ENCODE measurements around the gene PRSS38. TPM values are rescaled to one million over a fixed set of nuclear protein-coding genes. Genes with fewer than 3 reads are reported as not detected.
"Not testable (repeated sequence)": the region's sequence is repeated elsewhere in the genome, so short reads cannot be mapped to it uniquely, and the experiment has no call there.

The PRSS38 gene
- total and polyA plus RNA-seq, 4 donors = not detected

GRCh38 chr1:227856147-227856858, 40.8 kb downstream of the PRSS38 start:
- Histone ChIP-seq H3K36me3 (ENCODE audit: control insufficient read depth in 1 of 2, insufficient read depth in 2 of 2, low read length in 1 of 2) (no peaks in the 10 kb centered on the region), H3K4me1 (ENCODE audit: control insufficient read depth in 1 of 2, insufficient read depth in 2 of 2, low read length in 2 of 2) (no peaks in the 10 kb centered on the region), H3K9me3 (ENCODE audit: control insufficient read depth, low read length) (no peaks in the 10 kb centered on the region), H3K27me3 (ENCODE audit: control insufficient read depth in 1 of 2, insufficient read depth in 2 of 2, low read length in 1 of 2) (no peaks in the 10 kb centered on the region), H3K27ac (ENCODE audit: low read depth in 1 of 2, low read length in 2 of 2) (no peak overlapping the region), H3K4me3 (ENCODE audit: low read length in 2 of 2) (no peak overlapping the region)
- intact Hi-C loops (cut with DNase I) = no loop called here
- 88% methylated on average over 7 of the region's 7 CpGs for WGBS, 2 donors
- DNase-seq (no peak), ATAC-seq (ENCODE audit: low FRiP score) (no peak)

DNA sequence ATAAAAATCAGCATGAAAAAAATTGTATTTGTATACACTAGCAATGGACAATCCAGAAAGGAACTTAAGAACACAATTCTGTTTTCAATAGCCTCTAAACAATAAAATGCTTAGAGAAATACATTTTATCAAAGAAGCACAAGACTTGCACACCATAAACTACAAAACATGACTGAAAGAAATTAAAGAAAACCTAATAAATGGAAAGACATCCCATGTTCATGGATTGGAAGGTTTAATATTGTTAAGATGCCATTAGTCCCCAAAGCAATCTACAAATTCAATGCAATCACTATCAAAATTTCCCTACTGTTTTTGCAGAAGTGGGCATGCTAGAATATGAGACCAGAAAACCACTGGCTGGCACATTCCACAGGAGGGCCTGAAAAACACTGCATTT, 49.4 kb downstream of the PRSS38 start:
- H3K4me1 ChIP-seq (ENCODE audit: control insufficient read depth in 1 of 2, insufficient read depth in 2 of 2, low read length in 2 of 2) = no peaks in the 10 kb centered on the region
- no peak overlapping the region for H3K4me3 ChIP-seq (ENCODE audit: low read length in 2 of 2)
- H3K9me3 ChIP-seq (ENCODE audit: control insufficient read depth, low read length) = peaks cover 3% of the 10 kb centered on the region
- no peak overlapping the region for H3K27ac ChIP-seq (ENCODE audit: low read depth in 1 of 2, low read length in 2 of 2)
- no peaks in the 10 kb centered on the region for H3K27me3 ChIP-seq (ENCODE audit: control insufficient read depth in 1 of 2, insufficient read depth in 2 of 2, low read length in 1 of 2)
- DNase-seq = no peak
- ATAC-seq (ENCODE audit: low FRiP score) = no peak
- no peaks in the 10 kb centered on the region for H3K36me3 ChIP-seq (ENCODE audit: control insufficient read depth in 1 of 2, insufficient read depth in 2 of 2, low read length in 1 of 2)
- intact Hi-C loops (cut with DNase I) = no loop called here

DNA sequence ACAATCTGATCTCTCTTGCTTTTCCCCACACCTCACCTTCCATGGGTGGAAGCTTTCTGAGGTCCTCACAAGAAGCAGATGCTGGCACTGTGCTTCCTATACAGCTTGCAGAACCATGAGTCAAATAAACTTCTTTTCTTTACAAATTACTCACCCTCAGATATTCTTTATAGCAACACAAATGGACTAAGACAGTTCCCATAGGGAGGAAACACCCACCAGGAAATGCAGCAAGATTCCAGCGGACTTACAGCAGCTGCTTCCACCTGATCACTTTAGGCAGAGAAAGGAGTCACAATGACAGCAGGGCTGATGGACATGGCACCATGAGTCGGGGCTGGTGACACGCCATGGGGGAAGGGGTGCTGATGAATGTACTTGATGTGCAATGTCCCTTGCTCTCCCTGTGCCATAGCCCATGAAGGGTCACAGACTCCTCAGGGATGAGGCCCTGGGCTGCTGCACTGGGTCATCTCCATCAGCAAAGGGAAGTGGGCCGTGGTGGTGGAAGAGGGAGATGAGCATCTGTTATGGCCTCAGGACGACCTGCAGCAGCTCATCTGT, 53.9 kb downstream of the PRSS38 start:
- no peak overlapping the region for H3K4me3 ChIP-seq (ENCODE audit: low read length in 2 of 2)
- WGBS, 2 donors = 61 to 68% methylated on average over 5 of the region's 5 CpGs
- no peak for ATAC-seq (ENCODE audit: low FRiP score)
- H3K27ac ChIP-seq (ENCODE audit: low read depth in 1 of 2, low read length in 2 of 2) = no peak overlapping the region
- peaks cover 3% of the 10 kb centered on the region for H3K9me3 ChIP-seq (ENCODE audit: control insufficient read depth, low read length)
- no peaks in the 10 kb centered on the region for H3K4me1 ChIP-seq (ENCODE audit: control insufficient read depth in 1 of 2, insufficient read depth in 2 of 2, low read length in 2 of 2)
- no peaks in the 10 kb centered on the region for H3K36me3 ChIP-seq (ENCODE audit: control insufficient read depth in 1 of 2, insufficient read depth in 2 of 2, low read length in 1 of 2)
- H3K27me3 ChIP-seq (ENCODE audit: control insufficient read depth in 1 of 2, insufficient read depth in 2 of 2, low read length in 1 of 2) = no peaks in the 10 kb centered on the region
- no peak for DNase-seq
- intact Hi-C loops (cut with DNase I) = no loop called here

DNA sequence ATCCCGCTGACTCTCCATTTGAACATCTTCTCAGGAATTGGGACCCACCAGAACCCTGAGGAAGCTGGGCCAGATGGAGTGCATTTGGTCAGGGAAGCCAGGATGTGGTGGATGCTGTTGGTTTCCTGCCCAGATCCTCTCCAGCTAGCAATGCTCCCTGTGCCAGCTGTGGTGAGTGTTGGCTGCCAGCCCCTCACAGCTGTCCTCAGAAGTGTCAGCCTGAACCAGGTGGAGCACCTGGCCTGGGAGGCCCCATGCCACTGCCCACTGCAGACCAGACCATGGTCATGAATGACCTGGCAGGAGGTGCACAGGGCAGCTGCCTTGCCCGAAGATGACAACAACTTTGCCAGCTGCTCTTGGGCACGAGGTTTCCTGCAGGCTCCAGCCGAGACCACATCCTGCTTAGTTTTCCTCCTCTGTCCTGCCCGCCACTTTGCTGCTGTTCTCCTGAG, 54.4 kb downstream of the PRSS38 start:
- Histone ChIP-seq H3K4me3 (ENCODE audit: low read length in 2 of 2) (no peak overlapping the region), H3K9me3 (ENCODE audit: control insufficient read depth, low read length) (peaks cover 3% of the 10 kb centered on the region), H3K4me1 (ENCODE audit: control insufficient read depth in 1 of 2, insufficient read depth in 2 of 2, low read length in 2 of 2) (no peaks in the 10 kb centered on the region), H3K36me3 (ENCODE audit: control insufficient read depth in 1 of 2, insufficient read depth in 2 of 2, low read length in 1 of 2) (no peaks in the 10 kb centered on the region), H3K27ac (ENCODE audit: low read depth in 1 of 2, low read length in 2 of 2) (no peak overlapping the region), H3K27me3 (ENCODE audit: control insufficient read depth in 1 of 2, insufficient read depth in 2 of 2, low read length in 1 of 2) (no peaks in the 10 kb centered on the region)
- no peak for DNase-seq
- 67 to 69% methylated on average over 5 of the region's 5 CpGs for WGBS, 2 donors
- ATAC-seq (ENCODE audit: low FRiP score) = no peak
- intact Hi-C loops (cut with DNase I) = no loop called here

- WGBS, 2 donors = 69 to 74% methylated on average over 3 of the region's 3 CpGs
- no peaks in the 10 kb centered on the region for H3K4me1 ChIP-seq (ENCODE audit: control insufficient read depth in 1 of 2, insufficient read depth in 2 of 2, low read length in 2 of 2)
- H3K36me3 ChIP-seq (ENCODE audit: control insufficient read depth in 1 of 2, insufficient read depth in 2 of 2, low read length in 1 of 2) = no peaks in the 10 kb centered on the region
- DNase-seq (no peak), ATAC-seq (ENCODE audit: low FRiP score) (no peak)
- H3K4me3 ChIP-seq (ENCODE audit: low read length in 2 of 2) = no peak overlapping the region
- no peak overlapping the region for H3K27ac ChIP-seq (ENCODE audit: low read depth in 1 of 2, low read length in 2 of 2)
- intact Hi-C loops (cut with DNase I) = no loop called here
- no peaks in the 10 kb centered on the region for H3K27me3 ChIP-seq (ENCODE audit: control insufficient read depth in 1 of 2, insufficient read depth in 2 of 2, low read length in 1 of 2)
- H3K9me3 ChIP-seq (ENCODE audit: control insufficient read depth, low read length) = no peaks in the 10 kb centered on the region
These were observed 54.9 kb downstream of the PRSS38 start for GRCh38 chr1:227870366-227870765.

GRCh38 chr1:227871892-227872291, 56.4 kb downstream of the PRSS38 start:
- H3K27me3 ChIP-seq (ENCODE audit: control insufficient read depth in 1 of 2, insufficient read depth in 2 of 2, low read length in 1 of 2); H3K36me3 ChIP-seq (ENCODE audit: control insufficient read depth in 1 of 2, insufficient read depth in 2 of 2, low read length in 1 of 2); ATAC-seq (ENCODE audit: low FRiP score); DNase-seq; H3K27ac ChIP-seq (ENCODE audit: low read depth in 1 of 2, low read length in 2 of 2); intact Hi-C loops (cut with DNase I); H3K4me3 ChIP-seq (ENCODE audit: low read length in 2 of 2); H3K4me1 ChIP-seq (ENCODE audit: control insufficient read depth in 1 of 2, insufficient read depth in 2 of 2, low read length in 2 of 2); H3K9me3 ChIP-seq (ENCODE audit: control insufficient read depth, low read length): not testable (repeated sequence)
- WGBS, 2 donors = 76 to 86% methylated on average over 5 of the region's 5 CpGs

DNA sequence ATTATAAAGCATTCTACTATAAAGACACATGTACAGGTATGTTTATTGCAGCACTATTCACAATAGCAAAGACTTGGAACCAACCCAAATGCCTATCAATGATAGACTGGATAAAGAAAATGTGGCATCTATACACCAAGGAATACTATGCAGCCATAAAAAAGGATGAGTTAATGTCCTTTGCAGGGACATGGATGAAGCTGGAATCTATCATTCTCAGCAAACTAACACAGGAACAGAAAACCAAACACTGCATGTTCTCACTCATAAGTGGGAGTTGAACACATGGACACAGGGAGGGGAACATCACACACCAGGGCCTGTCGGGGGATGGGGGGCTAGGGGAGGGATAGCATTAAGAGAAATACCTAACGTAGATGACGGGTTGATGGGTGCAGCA, 62.3 kb downstream of the PRSS38 start:
- 82 to 88% methylated on average over 3 of the region's 3 CpGs for WGBS, 2 donors

DNA sequence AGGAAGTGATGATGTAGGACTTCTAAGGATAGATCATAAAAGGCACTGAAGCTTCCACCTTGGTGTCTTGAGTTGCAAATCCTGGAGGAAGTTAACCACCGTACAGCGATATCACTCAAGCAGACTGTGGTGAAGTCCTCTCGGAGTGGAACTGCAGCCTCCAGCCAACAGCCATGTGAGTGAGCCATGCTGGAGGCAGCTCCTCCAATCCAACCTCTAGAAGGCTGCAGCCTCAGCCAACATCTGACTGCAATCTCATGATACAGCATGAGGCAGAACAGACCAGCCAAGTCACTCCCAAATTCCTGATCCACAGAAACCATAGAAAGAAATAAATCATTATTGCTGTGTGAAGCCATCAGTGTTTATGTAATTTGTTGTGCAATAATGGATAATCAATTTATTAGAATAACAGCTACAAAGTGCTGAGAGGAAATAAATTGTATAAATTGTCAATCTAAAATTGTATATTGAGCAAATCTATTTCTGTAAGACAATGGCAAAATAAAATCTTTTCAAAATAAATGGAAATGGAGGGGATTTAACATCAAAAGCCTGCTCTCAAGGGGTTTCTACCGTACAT, 65.0 kb downstream of the PRSS38 start:
- H3K36me3 ChIP-seq (ENCODE audit: control insufficient read depth in 1 of 2, insufficient read depth in 2 of 2, low read length in 1 of 2) = no peaks in the 10 kb centered on the region
- no peaks in the 10 kb centered on the region for H3K27me3 ChIP-seq (ENCODE audit: control insufficient read depth in 1 of 2, insufficient read depth in 2 of 2, low read length in 1 of 2)
- H3K27ac ChIP-seq (ENCODE audit: low read depth in 1 of 2, low read length in 2 of 2) = no peak overlapping the region
- no peaks in the 10 kb centered on the region for H3K4me1 ChIP-seq (ENCODE audit: control insufficient read depth in 1 of 2, insufficient read depth in 2 of 2, low read length in 2 of 2)
- no peaks in the 10 kb centered on the region for H3K9me3 ChIP-seq (ENCODE audit: control insufficient read depth, low read length)
- peak in 1 of 2 donors; percentile 46 for DNase-seq
- no peak overlapping the region for H3K4me3 ChIP-seq (ENCODE audit: low read length in 2 of 2)
- 44 to 53% methylated on average over 4 of the region's 4 CpGs for WGBS, 2 donors
- no peak for ATAC-seq (ENCODE audit: low FRiP score)
- intact Hi-C loops (cut with DNase I) = loop anchor here in 1 of 2 donors (10.0 kb wide), 1 partner anchor 116 kb away; no protein-coding TSS in a partner anchor

More for the DNA sequence above, 62.3 kb downstream of the PRSS38 start:
- H3K36me3 ChIP-seq (ENCODE audit: control insufficient read depth in 1 of 2, insufficient read depth in 2 of 2, low read length in 1 of 2); ATAC-seq (ENCODE audit: low FRiP score); H3K27ac ChIP-seq (ENCODE audit: low read depth in 1 of 2, low read length in 2 of 2); H3K4me3 ChIP-seq (ENCODE audit: low read length in 2 of 2); DNase-seq; H3K4me1 ChIP-seq (ENCODE audit: control insufficient read depth in 1 of 2, insufficient read depth in 2 of 2, low read length in 2 of 2); H3K27me3 ChIP-seq (ENCODE audit: control insufficient read depth in 1 of 2, insufficient read depth in 2 of 2, low read length in 1 of 2); intact Hi-C loops (cut with DNase I); H3K9me3 ChIP-seq (ENCODE audit: control insufficient read depth, low read length): not testable (repeated sequence)

DNA sequence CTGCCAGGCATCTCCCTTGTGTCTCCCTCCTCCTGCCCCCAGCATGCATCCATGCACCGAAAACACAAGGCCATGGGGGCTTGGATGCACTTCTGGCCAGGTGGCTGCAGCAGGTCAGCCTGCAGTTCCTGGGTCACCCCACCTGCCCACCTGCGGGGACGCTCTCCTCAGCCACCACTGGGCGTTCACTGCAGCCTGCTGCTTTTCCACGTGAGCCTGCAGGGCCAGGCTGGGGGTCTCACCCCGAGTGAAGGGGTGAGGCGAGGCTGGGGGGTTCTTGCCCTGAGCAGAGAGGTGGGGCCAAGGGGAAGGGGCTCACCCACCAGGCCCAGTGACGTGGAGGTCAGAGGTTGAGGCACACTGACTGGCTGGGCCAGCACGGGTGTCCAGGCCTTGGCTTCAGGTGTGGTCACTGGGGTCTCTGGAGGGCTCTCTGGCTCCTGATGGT, 67.6 kb downstream of the PRSS38 start:
- Histone ChIP-seq H3K36me3 (ENCODE audit: control insufficient read depth in 1 of 2, insufficient read depth in 2 of 2, low read length in 1 of 2) (no peaks in the 10 kb centered on the region), H3K4me3 (ENCODE audit: low read length in 2 of 2) (no peak overlapping the region), H3K9me3 (ENCODE audit: control insufficient read depth, low read length) (no peaks in the 10 kb centered on the region), H3K4me1 (ENCODE audit: control insufficient read depth in 1 of 2, insufficient read depth in 2 of 2, low read length in 2 of 2) (no peaks in the 10 kb centered on the region), H3K27me3 (ENCODE audit: control insufficient read depth in 1 of 2, insufficient read depth in 2 of 2, low read length in 1 of 2) (no peaks in the 10 kb centered on the region), H3K27ac (ENCODE audit: low read depth in 1 of 2, low read length in 2 of 2) (no peak overlapping the region)
- DNase-seq (peak in 1 of 2 donors; percentile 41), ATAC-seq (ENCODE audit: low FRiP score) (no peak)
- intact Hi-C loops (cut with DNase I) = loop anchor here in 1 of 2 donors (10.0 kb wide), 1 partner anchor 118 kb away; no protein-coding TSS in a partner anchor
- 89% methylated on average over 9 of the region's 9 CpGs for WGBS, 2 donors

Data from aorta (tissue), 5 donors.